ENCODE data around the gene LGALS9C.
"Not testable (repeated sequence)": the region's sequence is repeated elsewhere in the genome, so short reads cannot be mapped to it uniquely, and the experiment has no call there.

Gene LGALS9C

DNA sequence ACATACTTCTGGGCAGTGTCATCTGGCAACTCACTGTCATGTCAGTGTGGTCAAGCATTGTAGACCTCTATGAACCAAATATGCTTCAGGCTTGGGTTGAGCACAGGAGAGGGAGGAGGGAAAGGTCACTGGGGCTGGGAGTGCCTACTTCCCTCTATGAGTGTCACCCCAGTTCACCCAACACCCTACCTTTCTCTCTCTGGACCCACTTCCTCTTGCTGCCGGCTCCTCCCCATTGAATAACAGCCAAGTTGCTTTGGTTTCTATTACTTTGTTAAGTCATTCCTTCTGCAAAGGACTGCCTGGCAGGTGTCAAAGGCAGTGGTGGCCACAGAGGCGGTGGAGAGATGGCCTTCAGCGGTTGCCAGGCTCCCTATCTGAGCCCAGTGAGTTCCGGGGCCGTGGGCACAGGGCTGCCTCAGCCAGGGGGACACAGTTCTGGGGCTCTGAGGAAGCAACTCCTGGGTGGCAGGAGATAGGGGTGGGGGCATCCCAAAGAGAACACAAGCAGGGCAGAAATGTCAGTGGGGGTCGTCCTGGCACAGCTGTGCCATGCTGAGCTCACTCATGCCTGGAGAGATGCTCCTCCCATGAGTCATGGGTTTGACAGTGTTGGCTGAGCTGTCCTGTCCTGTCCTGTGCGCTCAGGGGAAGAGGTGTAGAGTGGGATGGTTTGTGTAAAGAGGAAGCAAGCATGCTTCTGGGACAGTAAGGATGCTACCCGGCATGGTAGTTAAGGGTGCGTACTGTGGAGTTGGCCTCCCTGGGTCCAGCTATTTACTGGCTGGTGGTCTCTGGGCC, at the start of gene LGALS9C:
LGALS9C (plus strand) TSS at position 282 of the 801 bp plus-strand sequence; CDS start at position 348, 66 bp downstream.
- not testable (repeated sequence) for DNase-seq

DNA sequence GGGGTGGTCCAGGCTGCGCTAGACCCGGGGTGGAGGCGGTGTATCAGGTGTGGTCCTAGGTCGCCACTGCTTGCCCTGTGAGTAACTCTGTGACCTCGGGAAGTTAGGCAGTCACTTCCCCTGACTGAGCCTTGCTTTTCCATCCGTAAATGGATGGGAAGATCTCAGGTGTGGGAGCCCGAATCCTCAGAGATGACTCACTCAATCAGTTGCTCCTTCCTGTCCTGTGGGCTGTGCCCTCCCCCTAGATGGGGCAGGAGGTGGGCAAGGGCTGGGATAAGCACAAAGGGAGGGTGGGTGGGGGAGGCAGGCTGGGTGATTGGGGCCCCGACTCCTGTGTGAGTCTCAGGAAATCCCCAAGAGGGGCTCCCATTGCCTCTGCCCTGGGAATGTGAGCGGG, 44.4 kb upstream of the LGALS9C start:
- not testable (repeated sequence) for DNase-seq

DNA sequence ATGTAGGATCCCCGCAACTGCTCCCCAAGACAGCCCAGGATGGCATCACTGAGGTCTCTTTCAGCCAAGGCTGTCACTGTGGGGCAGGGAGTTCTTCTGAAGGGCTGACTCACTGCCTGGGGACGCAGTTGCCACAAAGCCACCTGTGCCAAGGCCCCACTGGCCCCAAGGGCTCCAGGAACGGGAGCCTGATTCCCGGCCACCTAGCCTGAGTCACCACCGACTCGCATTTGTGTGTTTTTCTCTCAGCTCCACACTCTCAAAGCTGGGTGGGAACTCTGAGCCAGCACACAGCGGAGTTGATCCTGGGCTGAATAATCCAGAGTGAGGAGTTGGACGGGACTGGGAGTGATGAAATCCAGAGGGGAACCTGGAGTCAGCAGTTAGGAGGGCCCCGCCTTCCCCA, 37.1 kb upstream of the LGALS9C start:
- DNase-seq = not testable (repeated sequence)

DNA sequence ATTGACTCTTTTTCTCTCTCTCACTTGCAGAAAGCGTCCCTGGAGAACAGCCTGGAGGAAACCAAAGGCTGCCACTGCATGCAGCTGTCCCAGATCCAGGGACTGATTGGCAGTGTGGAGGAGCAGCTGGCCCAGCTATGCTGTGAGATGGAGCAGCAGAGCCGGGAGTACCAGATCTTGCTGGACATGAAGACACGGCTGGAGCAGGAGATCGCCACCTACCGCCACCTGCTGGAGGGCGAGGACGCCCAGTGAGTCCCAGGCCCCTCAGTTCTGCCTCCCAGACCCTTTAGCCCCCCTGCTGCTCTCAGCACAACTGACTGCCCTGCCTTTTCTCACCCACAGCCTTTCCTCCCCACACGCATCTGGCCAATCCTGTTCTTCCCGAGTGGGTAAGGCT, 34.5 kb upstream of the LGALS9C start:
- DNase-seq = not testable (repeated sequence)

DNA sequence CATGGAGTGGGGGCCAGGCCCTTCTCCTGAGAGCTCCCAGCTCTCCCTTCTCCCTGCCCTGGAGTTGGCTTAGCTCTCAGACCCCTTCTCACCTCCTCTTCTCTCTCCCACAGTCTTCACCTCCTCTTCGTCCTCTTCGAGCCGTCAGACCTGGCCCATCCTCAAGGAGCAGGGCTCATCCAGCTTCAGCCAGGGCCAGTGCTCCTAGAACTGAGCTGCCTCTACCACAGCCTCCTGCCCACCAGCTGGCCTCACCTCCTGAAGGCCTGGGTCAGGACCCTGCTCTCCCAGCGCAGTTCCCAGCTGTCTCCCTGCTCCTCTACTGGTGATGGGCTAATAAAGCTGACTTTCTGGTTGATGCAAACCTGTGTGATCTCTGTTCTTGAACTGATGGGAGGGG, 34.1 kb upstream of the LGALS9C start:
- not testable (repeated sequence) for DNase-seq

DNA sequence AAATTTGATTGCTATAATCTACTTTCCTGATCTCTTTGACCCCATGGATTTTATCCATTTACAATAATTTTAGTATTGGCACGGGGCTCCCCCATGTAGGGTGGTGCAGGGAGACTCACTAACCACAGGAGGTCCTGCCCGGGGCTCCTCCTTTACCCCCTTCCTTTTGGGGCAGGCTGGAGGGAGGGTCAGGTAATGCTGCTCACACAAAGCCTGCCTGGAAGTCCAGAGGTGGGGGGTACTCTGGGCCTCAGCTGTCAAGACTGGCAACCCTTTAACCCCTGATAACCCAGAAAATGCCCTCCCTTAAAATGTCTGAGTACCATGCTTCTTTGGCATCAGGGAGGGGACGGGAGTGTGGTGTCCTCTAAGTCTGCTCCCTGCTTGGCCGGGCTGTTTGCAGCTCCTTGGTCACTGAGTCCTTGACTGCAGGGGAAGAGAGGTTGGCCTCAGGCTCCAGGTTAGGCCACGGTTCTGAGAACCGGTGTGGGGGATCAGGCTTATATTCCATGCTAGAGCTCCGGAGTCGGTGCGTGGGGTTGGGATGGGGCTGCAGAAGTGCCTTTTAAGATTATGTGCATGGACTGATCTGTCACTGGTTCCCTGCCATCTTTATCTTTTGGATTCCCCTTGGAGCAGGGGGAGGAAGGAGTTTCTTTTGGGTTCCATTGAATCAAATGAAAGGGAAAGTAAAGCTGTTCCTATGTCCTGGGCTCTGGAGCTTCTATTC, 28.9 kb upstream of the LGALS9C start:
- not testable (repeated sequence) for DNase-seq

DNA sequence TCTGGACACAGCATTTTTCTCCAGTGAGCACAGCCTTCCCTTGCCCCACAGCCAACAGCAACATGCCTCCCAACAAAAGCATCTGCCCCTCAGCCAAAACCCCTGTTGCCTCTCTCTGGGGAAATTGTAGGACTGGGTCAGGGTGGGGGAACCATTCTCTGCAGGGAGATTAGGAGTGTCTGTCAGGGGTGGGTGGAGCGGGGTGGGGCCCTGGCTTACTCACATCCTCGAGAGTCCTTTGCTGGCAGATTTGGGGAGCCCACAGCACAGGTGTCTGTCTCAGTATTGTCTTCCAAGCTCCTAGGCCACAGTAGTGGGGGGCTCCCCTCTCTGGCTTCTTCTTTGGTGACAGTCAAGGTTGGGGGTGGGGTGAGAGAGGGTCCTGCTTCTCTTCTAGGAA, 28.3 kb upstream of the LGALS9C start:
- DNase-seq = not testable (repeated sequence)

DNA sequence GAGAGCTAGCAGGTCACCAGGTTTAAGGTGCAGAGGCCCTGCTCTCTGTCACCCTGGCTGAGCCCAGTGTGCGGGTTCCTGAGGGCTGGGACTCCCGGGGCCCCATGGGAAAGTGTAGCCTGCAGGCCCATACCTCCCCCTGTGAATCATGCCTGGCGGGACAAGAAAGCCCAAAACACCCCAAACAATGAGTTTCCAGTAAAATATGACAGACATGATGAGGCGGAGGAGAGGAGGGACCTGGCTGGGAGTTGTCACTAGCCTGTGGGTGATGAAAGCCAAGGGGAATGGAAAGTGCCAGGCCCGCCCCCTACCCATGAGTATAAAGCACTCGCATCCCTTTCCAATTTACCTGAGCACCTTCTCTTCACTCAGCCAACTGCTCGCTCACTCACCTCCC, 26.8 kb upstream of the LGALS9C start:
- DNase-seq = not testable (repeated sequence)

DNA sequence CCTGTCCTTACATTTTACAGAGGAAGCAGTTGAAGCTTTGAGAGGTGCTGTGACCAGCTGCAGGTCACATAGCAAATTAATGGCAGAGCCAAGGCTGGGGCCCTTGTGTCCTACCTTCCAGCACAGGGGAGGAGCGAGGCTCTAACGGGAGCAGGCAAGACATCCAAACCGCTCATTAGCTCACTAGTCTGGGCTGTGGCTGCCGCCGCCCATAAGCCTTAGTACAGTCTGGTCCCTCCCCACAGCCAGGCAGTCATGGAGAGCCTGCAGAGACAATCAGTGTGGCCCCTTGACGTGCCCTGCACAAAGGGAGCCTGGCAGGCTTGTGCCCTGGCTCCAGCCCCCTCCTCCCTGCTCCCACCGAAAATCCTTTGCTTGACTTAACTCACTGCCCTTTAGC, 25.6 kb upstream of the LGALS9C start:
- DNase-seq = not testable (repeated sequence)

DNA sequence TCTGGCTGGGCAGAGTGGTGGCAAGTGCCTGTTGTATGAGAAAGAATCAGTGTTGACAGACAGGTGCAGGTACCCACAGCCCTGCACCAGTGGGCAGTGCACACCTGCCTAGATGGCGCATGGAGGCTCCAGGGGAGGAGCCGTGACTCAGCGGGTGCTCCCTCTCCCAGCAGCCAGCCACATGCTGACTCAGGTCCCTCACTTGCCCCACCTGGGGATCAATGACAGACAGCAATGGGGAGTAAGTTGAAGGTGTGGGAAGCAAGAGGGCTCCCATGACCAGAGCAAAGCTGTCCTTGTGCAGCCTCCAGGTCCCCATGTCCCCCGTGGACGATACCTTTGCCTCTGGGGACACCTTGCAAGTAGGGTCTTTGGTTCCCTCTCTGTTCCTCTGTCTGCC, 24.6 kb upstream of the LGALS9C start:
- not testable (repeated sequence) for DNase-seq

DNA sequence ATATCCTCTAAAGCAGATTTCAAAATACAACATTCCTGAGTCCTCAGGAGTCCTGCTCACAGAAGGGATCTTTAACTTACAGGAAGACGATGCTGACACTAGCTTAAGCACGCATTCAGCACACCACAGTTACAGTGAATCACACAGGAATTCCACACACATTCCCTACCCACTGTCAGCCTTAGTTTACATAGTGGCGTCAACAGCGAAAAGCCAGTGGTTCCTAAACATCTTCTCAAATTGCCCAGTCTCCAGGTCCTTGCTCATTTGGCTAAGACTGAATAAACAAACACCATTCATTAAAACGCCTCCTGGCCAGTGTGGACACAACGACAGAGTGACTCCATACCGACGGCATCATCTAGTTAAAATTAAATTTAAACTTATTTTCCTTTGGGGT, 17.6 kb upstream of the LGALS9C start:
- DNase-seq = not testable (repeated sequence)

DNA sequence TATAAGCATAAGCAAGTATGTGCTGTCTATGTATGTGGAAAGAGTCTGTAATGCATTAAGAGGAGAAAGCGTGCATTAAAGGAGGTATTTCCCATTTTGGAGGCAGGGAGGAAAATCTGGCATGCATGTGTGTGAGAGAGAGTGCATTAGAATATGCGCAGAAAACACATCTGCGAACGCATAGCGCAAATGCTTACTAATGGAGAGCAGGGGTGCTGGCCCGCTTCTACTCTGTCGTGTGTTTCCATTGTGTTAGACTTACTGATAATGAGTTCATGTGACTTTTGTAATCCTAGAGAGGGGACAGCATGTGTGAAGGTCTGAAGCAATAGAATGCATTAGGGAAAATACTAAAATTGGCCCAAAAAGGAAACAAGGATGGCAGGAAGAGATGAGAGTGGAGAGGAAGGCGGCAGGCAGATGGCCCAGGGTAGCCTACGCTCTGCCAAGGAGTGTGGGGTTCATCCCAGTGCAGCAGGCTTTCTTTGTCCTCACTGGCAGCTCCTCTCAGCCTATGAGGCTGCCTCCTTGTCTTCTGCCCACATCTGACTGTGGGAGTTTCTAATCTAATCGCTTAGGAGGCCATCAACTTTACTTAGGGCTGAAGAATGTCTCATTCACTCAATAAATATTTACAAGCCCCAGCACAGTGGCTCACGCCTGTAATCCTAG, 12.6 kb upstream of the LGALS9C start:
- DNase-seq = not testable (repeated sequence)

DNA sequence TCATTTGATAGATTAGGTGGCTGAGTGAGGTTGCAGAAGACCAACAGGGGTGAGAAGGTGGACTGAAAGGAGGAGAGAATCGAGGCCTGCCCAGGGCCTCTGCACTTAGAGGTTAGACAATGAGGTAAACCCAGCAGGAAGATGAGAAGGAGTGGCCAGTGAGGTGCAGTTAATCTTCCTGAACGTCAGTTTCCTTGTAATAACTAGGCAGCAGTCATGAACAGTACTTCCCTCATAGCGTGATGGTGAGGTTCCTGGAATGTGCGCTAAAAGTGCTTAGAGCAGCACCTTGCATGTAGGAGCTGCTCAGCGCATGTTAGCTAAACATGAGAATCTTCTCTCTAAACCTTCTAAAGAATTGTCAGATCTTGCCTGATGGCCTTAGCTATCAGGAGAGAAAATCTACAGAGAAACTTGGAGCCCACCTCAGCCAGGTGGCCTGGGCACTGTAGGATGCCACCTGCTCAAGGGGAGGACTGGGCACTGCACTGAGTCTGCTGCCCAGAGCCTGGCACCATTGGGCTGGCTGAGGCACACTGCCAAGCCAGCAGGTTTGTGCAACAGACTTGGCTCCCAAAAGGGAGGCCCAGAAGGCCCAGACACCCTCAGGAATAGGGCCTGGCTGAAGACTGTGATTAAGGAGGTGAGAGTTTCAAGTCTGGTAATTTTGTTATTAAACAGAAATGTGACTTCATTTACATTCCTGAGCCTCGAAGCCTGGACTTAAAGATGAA, 10.2 kb upstream of the LGALS9C start:
- DNase-seq = not testable (repeated sequence)

DNA sequence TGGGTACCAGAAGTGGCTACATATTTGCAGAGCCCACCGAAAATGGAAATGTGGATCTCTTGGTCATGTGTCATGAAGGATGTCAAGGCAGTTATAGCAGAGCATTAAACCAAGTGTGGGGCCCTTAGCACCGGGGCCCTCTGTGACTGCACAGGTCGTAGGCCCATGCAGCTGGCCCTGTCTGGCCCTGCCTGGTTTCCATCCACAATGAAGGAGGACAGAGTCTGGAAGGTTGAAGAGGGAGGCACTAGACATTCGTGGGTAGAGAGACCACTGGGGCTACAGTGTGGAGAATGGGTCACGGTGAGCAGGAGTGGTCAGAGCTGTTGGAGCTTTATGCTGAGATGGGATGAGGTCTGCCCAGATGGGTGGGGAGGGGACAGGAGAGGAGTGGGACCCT, 9.6 kb upstream of the LGALS9C start:
- not testable (repeated sequence) for DNase-seq

DNA sequence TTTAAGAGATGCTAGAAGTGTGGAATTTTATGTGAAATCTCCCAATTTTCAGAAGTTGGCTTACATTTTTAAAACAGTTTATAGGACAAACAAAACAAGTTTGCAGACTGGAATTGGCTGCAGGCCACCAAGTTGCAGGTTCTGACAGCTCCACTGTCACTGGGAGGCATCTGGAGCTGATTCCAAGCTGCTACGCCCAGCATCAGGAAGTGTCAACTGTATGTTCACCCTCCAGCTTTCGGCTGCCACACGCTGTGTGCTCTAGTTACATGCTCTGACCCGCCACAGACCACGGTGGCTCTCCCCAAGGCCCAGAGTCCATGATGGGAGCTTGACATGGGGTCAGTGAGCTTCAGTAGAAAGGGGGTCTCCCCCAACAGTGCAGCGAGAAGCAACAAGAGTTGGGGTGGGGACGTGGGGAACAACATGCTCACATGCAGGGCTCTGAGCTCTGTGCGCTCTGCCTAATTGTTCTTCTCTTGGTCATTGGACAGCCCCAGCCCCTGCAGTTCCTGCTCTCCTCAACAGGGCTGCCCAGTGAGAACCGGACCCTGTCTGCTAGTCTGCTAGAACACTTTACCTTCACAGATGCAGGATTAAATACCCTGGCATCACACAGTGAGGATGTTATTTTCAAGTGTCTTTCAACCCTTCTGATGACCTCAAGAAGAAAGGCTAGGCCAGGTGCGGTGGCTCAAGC, 8.0 kb upstream of the LGALS9C start:
- DNase-seq = not testable (repeated sequence)

DNA sequence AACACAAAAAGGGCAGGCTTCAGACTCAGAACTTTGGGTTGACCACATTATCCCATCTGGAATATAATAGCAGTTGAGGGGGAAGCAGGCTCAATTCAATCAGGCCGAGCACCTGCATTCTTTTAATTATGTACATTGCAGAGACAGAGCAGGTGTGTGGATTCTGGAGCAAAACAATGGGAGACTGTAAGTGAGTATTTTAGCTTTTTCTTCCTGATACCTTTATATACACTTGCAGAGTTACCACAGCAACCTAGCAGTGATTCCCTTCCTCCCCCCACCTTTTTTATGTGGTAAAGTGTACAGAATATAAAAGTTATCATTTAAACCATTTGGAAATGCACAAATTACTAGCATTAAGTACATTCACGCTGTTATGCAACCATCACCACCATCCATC, 6.8 kb upstream of the LGALS9C start:
- not testable (repeated sequence) for DNase-seq

DNA sequence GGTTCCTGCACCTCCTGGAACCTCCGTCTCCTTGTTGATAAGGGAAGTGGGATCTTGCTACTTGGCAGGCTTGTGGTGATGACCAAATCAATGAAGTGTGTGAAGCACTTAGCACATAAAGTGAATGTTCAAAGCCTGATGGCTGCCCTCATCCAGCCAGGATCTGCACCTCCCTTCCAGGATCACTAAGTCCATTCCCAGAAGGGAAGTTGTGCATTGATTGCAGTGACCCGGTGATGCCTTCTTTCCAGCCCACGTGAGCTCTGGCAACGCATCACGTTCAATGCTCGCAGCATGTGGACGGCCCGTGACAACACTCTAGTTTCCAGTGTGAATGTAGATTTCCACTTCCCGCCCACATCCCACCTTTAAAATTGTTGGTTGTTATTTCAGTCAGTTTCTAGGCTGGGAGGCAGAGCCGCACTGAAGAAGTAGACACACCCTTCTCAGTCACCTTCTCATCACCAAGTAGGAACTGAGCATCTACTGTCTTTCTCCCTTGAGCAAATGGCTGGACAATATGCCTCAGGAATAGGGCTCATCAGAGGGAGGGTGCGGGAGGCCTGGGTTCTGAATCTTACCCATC, 6.2 kb upstream of the LGALS9C start:
- DNase-seq = not testable (repeated sequence)

DNA sequence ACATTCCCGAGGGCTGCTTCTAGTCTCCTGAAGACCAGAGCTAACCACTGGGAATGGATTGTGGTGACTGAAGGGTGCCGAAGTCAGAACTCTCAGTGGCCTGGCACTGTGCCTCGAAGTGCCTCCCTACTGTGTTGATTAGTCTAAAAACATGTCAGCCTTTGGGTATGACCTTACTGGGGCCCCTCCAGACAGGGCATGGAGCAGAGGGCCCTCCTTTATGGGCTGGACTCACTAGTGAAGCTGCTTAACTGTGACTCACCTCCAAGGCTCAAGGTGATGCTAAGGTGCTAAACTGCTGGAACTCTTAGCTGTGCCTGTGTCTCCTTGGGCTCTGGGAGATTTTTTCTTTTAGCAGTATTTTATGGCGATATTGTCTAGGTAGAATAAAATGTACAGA, 2.6 kb upstream of the LGALS9C start:
- DNase-seq = not testable (repeated sequence)

DNA sequence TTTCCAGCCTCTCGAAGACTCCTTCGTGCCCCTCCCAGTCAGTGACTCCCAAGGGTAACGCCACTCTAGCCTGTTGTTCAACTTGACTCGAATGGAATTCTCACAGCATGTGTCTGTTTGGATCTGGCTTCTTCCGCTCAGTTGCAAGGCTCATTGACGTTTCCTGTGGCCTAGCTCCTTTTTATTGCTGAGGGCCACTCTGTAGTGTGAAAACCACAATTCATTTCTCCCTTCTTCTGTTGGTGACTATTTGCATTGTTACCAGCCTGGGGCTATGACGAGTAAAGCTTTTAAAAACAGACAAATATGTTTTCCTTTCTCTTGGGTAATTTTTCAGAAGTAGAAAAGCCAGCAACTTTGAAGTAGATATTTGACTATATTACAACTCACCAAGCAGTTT, 1.8 kb upstream of the LGALS9C start:
- DNase-seq = not testable (repeated sequence)

DNA sequence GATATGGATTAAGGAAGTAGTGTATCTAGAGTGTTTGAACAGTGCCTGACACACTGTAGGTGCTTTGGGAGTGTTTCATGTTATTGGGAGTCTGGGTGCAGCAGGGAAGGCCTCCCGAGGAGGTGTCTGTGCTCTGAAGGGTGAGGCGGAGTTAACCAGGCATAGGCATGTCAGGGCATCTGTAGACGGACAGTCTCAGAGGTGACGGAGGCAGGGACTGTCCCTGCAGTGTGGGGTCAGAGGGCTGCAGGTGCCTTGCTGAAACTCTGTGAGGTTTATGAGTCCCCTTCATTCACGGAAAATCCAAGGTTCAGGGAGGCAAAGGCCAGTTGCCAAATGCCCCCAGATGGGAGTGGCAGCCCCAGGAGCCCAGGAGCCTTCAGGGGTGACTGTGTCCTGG, 778 bp downstream of the LGALS9C start:
- not testable (repeated sequence) for DNase-seq

DNA sequence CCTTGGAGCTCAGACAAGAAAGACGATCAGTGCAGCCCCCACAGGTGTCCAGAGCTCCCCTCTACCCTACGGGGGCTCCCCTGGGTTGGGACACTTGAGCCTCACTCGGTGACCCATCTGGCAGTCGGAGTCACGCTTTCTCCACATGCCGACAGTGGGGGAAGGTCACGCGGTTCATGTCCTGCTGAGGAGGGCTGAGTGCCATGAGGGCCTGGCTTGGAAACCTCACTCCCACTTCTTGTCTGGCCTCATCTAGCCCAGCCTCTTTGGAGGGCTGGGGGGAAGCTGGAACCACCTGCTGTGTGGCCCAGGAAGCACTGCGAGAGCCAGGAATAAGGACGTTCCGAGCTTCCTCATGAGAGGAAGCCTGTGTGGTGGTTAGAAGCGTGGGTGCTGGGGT, 1.8 kb downstream of the LGALS9C start:
- DNase-seq = not testable (repeated sequence)
